MM.1S (cell line): ENCODE data around the gene KCNK16.

ENCODE experiments used
- DNase-seq: peaks from one replicate; pipeline ENCODE4 v3.0.0-alpha.2; 2015
- H2AFZ ChIP-seq: fragments of 300-600 bp; sonication (generic); 2 replicates; pipeline ENCODE4 v1.6.0; 2016; ENCODE audit warnings: antibody characterized with exemption, low read length
- H3F3A ChIP-seq: fragments of 300-600 bp; sonication (generic); 2 replicates; pipeline ENCODE4 v1.6.1; 2016; ENCODE audit warnings: mild to moderate bottlenecking, antibody characterized with exemption, low read length, moderate library complexity, mixed read lengths; ENCODE audit not compliant: insufficient read depth
- H3K27ac ChIP-seq: fragments of 300-600 bp; sonication (generic); 2 replicates; pipeline ENCODE4 v1.5.1; 2016; ENCODE audit warnings: mild to moderate bottlenecking, low read length
- H3K27me3 ChIP-seq: fragments of 300-600 bp; sonication (generic); replicated peaks from 2 replicates; pipeline ENCODE4 v1.6.0; 2016; ENCODE audit warnings: low read length; ENCODE audit not compliant: insufficient read depth
- H3K36me3 ChIP-seq: fragments of 300-600 bp; sonication (generic); replicated peaks from 2 replicates; pipeline ENCODE4 v1.6.1; 2016; ENCODE audit warnings: mild to moderate bottlenecking, low read length, mixed read lengths; ENCODE audit not compliant: insufficient read depth
- H3K4me1 ChIP-seq: fragments of 300-600 bp; sonication (generic); 2 replicates; pipeline ENCODE4 v1.6.1; 2016; ENCODE audit warnings: low read length, mixed read lengths
- H3K4me2 ChIP-seq: fragments of 300-600 bp; sonication (generic); 2 replicates; pipeline ENCODE4 v1.6.0; 2016; ENCODE audit warnings: low read depth, low read length
- H3K4me3 ChIP-seq: fragments of 300-600 bp; sonication (generic); 2 replicates; pipeline ENCODE4 v1.5.1; 2016; ENCODE audit warnings: low read length, mixed read lengths
- H3K79me2 ChIP-seq: fragments of 300-600 bp; sonication (generic); 2 replicates; pipeline ENCODE4 v1.6.1; 2016; ENCODE audit warnings: mixed run types, low read length, mixed read lengths
- H3K9ac ChIP-seq: fragments of 300-600 bp; sonication (generic); 2 replicates; pipeline ENCODE4 v1.6.1; 2016; ENCODE audit warnings: low read length, mixed read lengths
- H3K9me2 ChIP-seq: fragments of 300-600 bp; sonication (generic); replicated peaks from 2 replicates; pipeline ENCODE4 v1.6.1; 2016; ENCODE audit warnings: mild to moderate bottlenecking, low read length, mixed read lengths; ENCODE audit not compliant: insufficient read depth
- H3K9me3 ChIP-seq: fragments of 300-600 bp; sonication (generic); replicated peaks from 2 replicates; pipeline ENCODE4 v1.6.1; 2016; ENCODE audit warnings: mild to moderate bottlenecking, low read length, mixed read lengths; ENCODE audit not compliant: insufficient read depth
- H4K20me1 ChIP-seq: fragments of 300-600 bp; sonication (generic); 2 replicates; pipeline ENCODE4 v1.6.1; 2016; ENCODE audit warnings: mild to moderate bottlenecking, low read length, moderate library complexity, mixed read lengths; ENCODE audit not compliant: insufficient read depth
- EZH2 ChIP-seq: fragments of 300-600 bp; sonication (generic); optimal IDR thresholded peaks from 2 replicates; pipeline ENCODE3; 2017; ENCODE audit warnings: low read depth, mild to moderate bottlenecking, antibody characterized with exemption, low read length, mixed read lengths
- EZH2phosphoT487 ChIP-seq: fragments of 300-600 bp; sonication (generic); IDR thresholded peaks from 2 replicates; pipeline ENCODE4 v1.6.1; 2018; ENCODE audit warnings: antibody characterized with exemption, low read length
- TF ChIP-seq, protein P1 (sequence below): fragments of 300-600 bp; sonication (generic); IDR thresholded peaks from 2 replicates; pipeline ENCODE4 v1.5.1; 2016; ENCODE audit warnings: antibody characterized with exemption, low read length, mixed read lengths

Gene KCNK16

DNA sequence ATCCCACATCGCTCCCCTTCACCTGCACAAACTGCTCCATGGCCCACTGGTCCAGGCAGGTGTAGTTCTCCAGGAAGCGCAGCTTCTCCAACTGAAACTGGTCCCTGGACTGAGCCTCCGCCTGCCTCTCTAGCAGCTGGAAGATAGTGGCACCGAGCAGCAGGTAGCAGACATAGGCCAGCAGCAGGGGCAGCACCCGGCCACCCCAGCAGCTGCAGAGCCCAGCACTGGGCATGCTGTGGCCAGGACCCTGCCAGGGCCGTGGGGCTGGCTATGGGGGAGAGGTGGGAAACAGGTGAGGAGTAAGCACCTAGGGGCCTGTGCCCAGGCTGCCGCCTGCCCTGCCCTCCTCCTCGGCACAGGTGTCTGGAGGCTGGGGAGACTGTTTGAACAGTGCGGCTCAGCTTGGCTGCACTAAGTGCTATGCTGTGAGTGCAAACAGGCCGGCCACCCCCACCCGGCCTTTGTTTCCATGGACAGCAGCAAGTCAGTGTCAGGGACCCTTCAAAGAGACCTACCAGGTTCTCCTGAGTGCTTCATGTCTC lies at the start of gene KCNK16:
KCNK16 (minus strand) TSS at position 397 of the 545 bp plus-strand sequence; CDS start at position 235, 162 bp downstream.
- TF ChIP-seq, protein P1, sequence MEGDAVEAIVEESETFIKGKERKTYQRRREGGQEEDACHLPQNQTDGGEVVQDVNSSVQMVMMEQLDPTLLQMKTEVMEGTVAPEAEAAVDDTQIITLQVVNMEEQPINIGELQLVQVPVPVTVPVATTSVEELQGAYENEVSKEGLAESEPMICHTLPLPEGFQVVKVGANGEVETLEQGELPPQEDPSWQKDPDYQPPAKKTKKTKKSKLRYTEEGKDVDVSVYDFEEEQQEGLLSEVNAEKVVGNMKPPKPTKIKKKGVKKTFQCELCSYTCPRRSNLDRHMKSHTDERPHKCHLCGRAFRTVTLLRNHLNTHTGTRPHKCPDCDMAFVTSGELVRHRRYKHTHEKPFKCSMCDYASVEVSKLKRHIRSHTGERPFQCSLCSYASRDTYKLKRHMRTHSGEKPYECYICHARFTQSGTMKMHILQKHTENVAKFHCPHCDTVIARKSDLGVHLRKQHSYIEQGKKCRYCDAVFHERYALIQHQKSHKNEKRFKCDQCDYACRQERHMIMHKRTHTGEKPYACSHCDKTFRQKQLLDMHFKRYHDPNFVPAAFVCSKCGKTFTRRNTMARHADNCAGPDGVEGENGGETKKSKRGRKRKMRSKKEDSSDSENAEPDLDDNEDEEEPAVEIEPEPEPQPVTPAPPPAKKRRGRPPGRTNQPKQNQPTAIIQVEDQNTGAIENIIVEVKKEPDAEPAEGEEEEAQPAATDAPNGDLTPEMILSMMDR: no peak
- TF ChIP-seq EZH2: no peak
- no peak for TF ChIP-seq EZH2phosphoT487
- H3K9ac ChIP-seq: no peak within 1 kb of the TSS
- no peak within 1 kb of the TSS for H2AFZ ChIP-seq
- no peak within 1 kb of the TSS for H3K4me2 ChIP-seq
- H3K27me3 ChIP-seq: no peaks in the 10 kb centered on the region
- H3K79me2 ChIP-seq: no peaks in the 10 kb centered on the region
- H3K4me3 ChIP-seq: no peak within 1 kb of the TSS
- no peaks in the 10 kb centered on the region for H3F3A ChIP-seq
- no peak for DNase-seq
- H3K27ac ChIP-seq: no peak within 1 kb of the TSS
- H3K36me3 ChIP-seq: no peaks in the 10 kb centered on the region
- no peaks in the 10 kb centered on the region for H3K9me2 ChIP-seq
- H4K20me1 ChIP-seq: no peaks in the 10 kb centered on the region
- H3K9me3 ChIP-seq: no peaks in the 10 kb centered on the region
- H3K4me1 ChIP-seq: no peaks in the 10 kb centered on the region

DNA sequence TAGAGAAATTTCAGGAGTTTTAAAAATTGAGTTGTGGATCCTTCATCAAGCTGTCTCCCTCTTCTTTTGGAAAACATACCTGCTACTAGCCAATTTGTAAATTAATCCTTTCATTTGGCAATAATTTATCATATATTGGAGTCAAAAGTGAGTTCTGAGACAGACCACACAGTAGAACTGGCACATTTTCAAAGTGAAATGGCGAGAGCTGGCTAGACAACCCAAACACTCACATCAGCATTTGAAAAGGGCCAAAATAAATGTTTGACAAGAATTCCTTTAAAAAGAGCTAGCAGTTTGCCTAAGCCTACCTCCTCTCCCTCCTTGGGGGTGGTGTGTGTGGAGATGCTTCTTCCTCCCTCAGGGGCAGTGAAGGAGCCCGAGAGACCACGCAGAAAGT lies 47.9 kb upstream of the KCNK16 start:
- Histone ChIP-seq H4K20me1 (no peaks in the 10 kb centered on the region), H3K9me2 (no peaks in the 10 kb centered on the region), H3K27ac (no peak overlapping the region), H3K9ac (no peak overlapping the region), H3K4me2 (no peak overlapping the region), H3F3A (no peaks in the 10 kb centered on the region), H3K36me3 (no peaks in the 10 kb centered on the region), H3K9me3 (no peaks in the 10 kb centered on the region), H3K79me2 (no peaks in the 10 kb centered on the region), H3K4me3 (no peak overlapping the region), H3K4me1 (no peaks in the 10 kb centered on the region), H3K27me3 (no peaks in the 10 kb centered on the region), H2AFZ (no peak overlapping the region)
- TF ChIP-seq EZH2: no peak
- no peak for TF ChIP-seq EZH2phosphoT487
- TF ChIP-seq, protein P1: no peak
- DNase-seq: no peak

DNA sequence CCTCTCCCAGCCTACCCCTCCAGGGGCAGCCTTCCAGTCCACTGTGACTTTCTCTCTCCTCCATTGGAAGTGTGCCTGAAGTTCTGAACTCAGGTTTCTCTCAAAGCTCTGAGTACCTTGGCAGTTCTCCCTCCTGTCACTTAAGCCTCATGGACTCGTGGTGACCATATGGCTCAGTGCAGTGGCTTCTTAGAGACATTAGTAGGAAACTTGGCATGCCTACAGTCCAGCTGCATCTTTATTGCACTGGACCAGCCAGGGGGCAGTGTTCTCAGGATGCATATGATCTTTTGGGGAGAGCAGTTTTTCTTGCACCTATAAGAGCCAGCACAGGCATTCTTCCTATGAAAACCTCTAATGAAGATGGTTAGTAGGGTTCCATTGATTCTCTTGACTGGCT lies 47.5 kb upstream of the KCNK16 start:
- Histone ChIP-seq H3F3A (no peaks in the 10 kb centered on the region), H2AFZ (no peak overlapping the region), H3K27ac (no peak overlapping the region), H3K4me2 (no peak overlapping the region), H3K4me3 (no peak overlapping the region), H3K9ac (no peak overlapping the region), H3K4me1 (no peaks in the 10 kb centered on the region), H3K9me2 (no peaks in the 10 kb centered on the region), H3K27me3 (no peaks in the 10 kb centered on the region), H3K79me2 (no peaks in the 10 kb centered on the region), H3K9me3 (no peaks in the 10 kb centered on the region), H4K20me1 (no peaks in the 10 kb centered on the region), H3K36me3 (no peaks in the 10 kb centered on the region)
- no peak for DNase-seq
- TF ChIP-seq, protein P1: 0 out of 2 replicates have a peak, but pooled peaks have one; percentile 3
- TF ChIP-seq EZH2phosphoT487: no peak
- no peak for TF ChIP-seq EZH2
